ENCODE measurements around the gene PXN.

DNA sequence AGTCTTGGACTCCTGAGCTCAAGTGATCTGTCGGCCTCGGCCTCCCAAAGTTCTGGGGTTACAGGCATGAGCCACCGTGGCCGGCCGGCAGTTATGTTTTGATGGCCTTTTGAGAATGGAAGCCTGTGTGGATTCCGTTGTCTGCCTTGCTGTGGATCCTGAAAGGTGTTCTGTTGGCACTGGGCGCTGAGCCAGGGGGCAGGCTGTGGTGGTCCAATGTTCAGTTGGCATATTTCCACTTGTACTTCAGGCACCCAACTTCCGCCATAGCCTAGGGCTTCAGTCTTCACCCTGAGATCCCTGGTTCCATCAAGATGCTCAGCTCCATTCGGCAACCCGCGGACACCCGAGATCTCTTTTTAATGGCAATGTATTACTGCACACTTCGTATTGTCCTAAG lies 58.3 kb downstream of the PXN start:
- TF ChIP-seq, protein P1, sequence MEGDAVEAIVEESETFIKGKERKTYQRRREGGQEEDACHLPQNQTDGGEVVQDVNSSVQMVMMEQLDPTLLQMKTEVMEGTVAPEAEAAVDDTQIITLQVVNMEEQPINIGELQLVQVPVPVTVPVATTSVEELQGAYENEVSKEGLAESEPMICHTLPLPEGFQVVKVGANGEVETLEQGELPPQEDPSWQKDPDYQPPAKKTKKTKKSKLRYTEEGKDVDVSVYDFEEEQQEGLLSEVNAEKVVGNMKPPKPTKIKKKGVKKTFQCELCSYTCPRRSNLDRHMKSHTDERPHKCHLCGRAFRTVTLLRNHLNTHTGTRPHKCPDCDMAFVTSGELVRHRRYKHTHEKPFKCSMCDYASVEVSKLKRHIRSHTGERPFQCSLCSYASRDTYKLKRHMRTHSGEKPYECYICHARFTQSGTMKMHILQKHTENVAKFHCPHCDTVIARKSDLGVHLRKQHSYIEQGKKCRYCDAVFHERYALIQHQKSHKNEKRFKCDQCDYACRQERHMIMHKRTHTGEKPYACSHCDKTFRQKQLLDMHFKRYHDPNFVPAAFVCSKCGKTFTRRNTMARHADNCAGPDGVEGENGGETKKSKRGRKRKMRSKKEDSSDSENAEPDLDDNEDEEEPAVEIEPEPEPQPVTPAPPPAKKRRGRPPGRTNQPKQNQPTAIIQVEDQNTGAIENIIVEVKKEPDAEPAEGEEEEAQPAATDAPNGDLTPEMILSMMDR (IDR thresholded peaks at IDR 0.05): no peak
- TF ChIP-seq KDM1A (IDR thresholded peaks at IDR 0.05; ENCODE audit: low read depth) (no peak), RFX5 (IDR thresholded peaks at IDR 0.05) (no peak), KDM5A (IDR thresholded peaks at IDR 0.05) (no peak), EHF (CRISPR knock-in tag; IDR thresholded peaks at IDR 0.05) (no peak), NFE2L2 (conservative IDR thresholded peaks at IDR 0.05; ENCODE audit: low read length) (no peak), EP300 (IDR thresholded peaks at IDR 0.05) (no peak), CHD4 (IDR thresholded peaks at IDR 0.05; ENCODE audit: borderline replicate concordance) (no peak), POLR2A (IDR thresholded peaks at IDR 0.05; ENCODE audit: low read length) (no peak), ZC3H11A (IDR thresholded peaks at IDR 0.05) (no peak)
- TF ChIP-seq, protein P2, sequence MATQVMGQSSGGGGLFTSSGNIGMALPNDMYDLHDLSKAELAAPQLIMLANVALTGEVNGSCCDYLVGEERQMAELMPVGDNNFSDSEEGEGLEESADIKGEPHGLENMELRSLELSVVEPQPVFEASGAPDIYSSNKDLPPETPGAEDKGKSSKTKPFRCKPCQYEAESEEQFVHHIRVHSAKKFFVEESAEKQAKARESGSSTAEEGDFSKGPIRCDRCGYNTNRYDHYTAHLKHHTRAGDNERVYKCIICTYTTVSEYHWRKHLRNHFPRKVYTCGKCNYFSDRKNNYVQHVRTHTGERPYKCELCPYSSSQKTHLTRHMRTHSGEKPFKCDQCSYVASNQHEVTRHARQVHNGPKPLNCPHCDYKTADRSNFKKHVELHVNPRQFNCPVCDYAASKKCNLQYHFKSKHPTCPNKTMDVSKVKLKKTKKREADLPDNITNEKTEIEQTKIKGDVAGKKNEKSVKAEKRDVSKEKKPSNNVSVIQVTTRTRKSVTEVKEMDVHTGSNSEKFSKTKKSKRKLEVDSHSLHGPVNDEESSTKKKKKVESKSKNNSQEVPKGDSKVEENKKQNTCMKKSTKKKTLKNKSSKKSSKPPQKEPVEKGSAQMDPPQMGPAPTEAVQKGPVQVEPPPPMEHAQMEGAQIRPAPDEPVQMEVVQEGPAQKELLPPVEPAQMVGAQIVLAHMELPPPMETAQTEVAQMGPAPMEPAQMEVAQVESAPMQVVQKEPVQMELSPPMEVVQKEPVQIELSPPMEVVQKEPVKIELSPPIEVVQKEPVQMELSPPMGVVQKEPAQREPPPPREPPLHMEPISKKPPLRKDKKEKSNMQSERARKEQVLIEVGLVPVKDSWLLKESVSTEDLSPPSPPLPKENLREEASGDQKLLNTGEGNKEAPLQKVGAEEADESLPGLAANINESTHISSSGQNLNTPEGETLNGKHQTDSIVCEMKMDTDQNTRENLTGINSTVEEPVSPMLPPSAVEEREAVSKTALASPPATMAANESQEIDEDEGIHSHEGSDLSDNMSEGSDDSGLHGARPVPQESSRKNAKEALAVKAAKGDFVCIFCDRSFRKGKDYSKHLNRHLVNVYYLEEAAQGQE (IDR thresholded peaks at IDR 0.05): no peak
- TF ChIP-seq, protein P3, sequence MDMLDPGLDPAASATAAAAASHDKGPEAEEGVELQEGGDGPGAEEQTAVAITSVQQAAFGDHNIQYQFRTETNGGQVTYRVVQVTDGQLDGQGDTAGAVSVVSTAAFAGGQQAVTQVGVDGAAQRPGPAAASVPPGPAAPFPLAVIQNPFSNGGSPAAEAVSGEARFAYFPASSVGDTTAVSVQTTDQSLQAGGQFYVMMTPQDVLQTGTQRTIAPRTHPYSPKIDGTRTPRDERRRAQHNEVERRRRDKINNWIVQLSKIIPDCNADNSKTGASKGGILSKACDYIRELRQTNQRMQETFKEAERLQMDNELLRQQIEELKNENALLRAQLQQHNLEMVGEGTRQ (IDR thresholded peaks at IDR 0.05): no peak
- TF ChIP-seq, protein P4, sequence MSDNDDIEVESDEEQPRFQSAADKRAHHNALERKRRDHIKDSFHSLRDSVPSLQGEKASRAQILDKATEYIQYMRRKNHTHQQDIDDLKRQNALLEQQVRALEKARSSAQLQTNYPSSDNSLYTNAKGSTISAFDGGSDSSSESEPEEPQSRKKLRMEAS (IDR thresholded peaks at IDR 0.05): no peak

All from A549 (cell line).